ENCODE results near the gene TGFB1I1. TPM values are rescaled to one million over a fixed set of nuclear protein-coding genes. Genes with fewer than 3 reads are reported as not detected.

Gene TGFB1I1
- total RNA-seq, 1 experiment from 2014 or later = 4.3 TPM

GRCh38 chr16:31519759-31520431 lies 47.9 kb downstream of the TGFB1I1 start:
- H3K4me3 Mint-ChIP-seq = no peak overlapping the region
- no peak for ATAC-seq
- peaks cover 21% of the 10 kb centered on the region for H3K27me3 Mint-ChIP-seq (ENCODE audit: low read depth)
- peaks cover 19% of the 10 kb centered on the region for H3K36me3 Mint-ChIP-seq
- ChIA-PET CTCF (no interaction called here), POLR2A (no interaction called here)
- DNase-seq (ENCODE audit: low spot score) = no peak
- H3K4me1 Mint-ChIP-seq = peaks cover 4% of the 10 kb centered on the region
- H3K27ac Mint-ChIP-seq = no peak overlapping the region
- TF ChIP-seq CDX4 (CRISPR knock-in tag; IDR thresholded peaks at IDR 0.05; ENCODE audit: borderline replicate concordance) = no peak
- TF ChIP-seq ATF1 (CRISPR knock-in tag; IDR thresholded peaks at IDR 0.05) = no peak
- no peak for TF ChIP-seq FOXK1 (CRISPR knock-in tag; IDR thresholded peaks at IDR 0.05)
- TF ChIP-seq PRRX2 (CRISPR knock-in tag; IDR thresholded peaks at IDR 0.05) = no peak
- TF ChIP-seq, protein P1, sequence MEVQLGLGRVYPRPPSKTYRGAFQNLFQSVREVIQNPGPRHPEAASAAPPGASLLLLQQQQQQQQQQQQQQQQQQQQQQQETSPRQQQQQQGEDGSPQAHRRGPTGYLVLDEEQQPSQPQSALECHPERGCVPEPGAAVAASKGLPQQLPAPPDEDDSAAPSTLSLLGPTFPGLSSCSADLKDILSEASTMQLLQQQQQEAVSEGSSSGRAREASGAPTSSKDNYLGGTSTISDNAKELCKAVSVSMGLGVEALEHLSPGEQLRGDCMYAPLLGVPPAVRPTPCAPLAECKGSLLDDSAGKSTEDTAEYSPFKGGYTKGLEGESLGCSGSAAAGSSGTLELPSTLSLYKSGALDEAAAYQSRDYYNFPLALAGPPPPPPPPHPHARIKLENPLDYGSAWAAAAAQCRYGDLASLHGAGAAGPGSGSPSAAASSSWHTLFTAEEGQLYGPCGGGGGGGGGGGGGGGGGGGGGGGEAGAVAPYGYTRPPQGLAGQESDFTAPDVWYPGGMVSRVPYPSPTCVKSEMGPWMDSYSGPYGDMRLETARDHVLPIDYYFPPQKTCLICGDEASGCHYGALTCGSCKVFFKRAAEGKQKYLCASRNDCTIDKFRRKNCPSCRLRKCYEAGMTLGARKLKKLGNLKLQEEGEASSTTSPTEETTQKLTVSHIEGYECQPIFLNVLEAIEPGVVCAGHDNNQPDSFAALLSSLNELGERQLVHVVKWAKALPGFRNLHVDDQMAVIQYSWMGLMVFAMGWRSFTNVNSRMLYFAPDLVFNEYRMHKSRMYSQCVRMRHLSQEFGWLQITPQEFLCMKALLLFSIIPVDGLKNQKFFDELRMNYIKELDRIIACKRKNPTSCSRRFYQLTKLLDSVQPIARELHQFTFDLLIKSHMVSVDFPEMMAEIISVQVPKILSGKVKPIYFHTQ (CRISPR knock-in tag; IDR thresholded peaks at IDR 0.05) = no peak
- no peak for TF ChIP-seq SP1 (CRISPR knock-in tag; conservative IDR thresholded peaks at IDR 0.05)
- TF ChIP-seq, protein P2, sequence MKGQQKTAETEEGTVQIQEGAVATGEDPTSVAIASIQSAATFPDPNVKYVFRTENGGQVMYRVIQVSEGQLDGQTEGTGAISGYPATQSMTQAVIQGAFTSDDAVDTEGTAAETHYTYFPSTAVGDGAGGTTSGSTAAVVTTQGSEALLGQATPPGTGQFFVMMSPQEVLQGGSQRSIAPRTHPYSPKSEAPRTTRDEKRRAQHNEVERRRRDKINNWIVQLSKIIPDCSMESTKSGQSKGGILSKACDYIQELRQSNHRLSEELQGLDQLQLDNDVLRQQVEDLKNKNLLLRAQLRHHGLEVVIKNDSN (CRISPR knock-in tag; IDR thresholded peaks at IDR 0.05) = no peak
- TF ChIP-seq, protein P3, sequence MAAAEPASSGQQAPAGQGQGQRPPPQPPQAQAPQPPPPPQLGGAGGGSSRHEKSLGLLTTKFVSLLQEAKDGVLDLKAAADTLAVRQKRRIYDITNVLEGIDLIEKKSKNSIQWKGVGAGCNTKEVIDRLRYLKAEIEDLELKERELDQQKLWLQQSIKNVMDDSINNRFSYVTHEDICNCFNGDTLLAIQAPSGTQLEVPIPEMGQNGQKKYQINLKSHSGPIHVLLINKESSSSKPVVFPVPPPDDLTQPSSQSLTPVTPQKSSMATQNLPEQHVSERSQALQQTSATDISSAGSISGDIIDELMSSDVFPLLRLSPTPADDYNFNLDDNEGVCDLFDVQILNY (CRISPR knock-in tag; IDR thresholded peaks at IDR 0.05) = no peak
- TF ChIP-seq ZNF232 (CRISPR knock-in tag; IDR thresholded peaks at IDR 0.05) = no peak
- TF ChIP-seq HMGA2 (CRISPR knock-in tag; IDR thresholded peaks at IDR 0.05) = no peak
- TF ChIP-seq ZNF396 (CRISPR knock-in tag; IDR thresholded peaks at IDR 0.05; ENCODE audit: borderline replicate concordance) = no peak
- TF ChIP-seq AFF4 (CRISPR knock-in tag; IDR thresholded peaks at IDR 0.05; ENCODE audit: borderline replicate concordance) = no peak
- no peak for TF ChIP-seq FOXP1 (CRISPR knock-in tag; IDR thresholded peaks at IDR 0.05; ENCODE audit: borderline replicate concordance)
- TF ChIP-seq SOX15 (CRISPR knock-in tag; IDR thresholded peaks at IDR 0.05) = no peak
- TF ChIP-seq E2F4 (CRISPR knock-in tag; IDR thresholded peaks at IDR 0.05; ENCODE audit: borderline replicate concordance, low read depth) = no peak
- TF ChIP-seq ERG (CRISPR knock-in tag; IDR thresholded peaks at IDR 0.05) = no peak
- TF ChIP-seq ZNF121 (CRISPR knock-in tag; IDR thresholded peaks at IDR 0.05) = no peak
- peaks cover 23% of the 10 kb centered on the region for H3K9me3 Mint-ChIP-seq

All from WTC11 (cell line).